Measurements from ENCODE around the gene TBXA2R.

DNA sequence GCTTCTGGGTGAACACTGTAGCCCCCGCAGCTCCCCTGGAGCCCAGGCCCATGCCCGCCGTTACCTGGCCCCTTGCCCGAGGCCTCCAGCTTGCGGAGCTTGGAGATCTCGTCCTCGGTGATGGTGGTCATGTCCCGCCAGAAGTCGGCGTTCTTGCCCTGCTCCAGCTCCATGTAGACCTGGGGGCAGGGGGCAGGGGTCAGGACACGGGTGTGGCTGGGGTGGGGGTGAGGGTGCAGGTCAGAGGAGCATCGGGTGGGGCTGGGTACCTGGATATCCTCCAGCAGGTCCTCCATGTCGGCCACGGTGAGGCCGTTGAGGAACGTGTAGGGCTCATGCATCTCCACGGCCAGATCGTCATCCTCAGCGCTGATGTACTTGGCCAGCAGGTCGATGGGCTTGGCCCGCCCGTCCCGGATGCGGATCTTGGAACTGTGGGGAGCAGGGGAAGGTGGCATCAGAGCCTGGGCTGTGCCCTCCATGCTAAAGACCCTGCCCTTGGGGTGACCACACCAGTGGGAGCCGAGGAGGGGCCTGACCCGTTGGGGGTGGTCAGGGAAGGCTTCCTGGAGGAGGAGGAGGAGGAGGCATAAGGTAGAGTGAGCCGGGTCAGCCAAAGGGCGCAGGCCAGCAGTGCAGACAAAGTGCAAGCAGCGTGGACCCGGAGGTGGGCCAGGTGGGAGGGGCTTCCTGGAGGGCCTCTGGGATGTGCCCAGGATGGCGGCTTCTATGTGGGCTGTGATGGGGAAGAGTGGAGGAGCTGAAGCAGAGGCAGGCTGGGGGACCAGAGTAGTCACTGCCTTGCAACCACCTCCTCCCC lies 12.3 kb upstream of the TBXA2R start:
- TF ChIP-seq, protein P1, sequence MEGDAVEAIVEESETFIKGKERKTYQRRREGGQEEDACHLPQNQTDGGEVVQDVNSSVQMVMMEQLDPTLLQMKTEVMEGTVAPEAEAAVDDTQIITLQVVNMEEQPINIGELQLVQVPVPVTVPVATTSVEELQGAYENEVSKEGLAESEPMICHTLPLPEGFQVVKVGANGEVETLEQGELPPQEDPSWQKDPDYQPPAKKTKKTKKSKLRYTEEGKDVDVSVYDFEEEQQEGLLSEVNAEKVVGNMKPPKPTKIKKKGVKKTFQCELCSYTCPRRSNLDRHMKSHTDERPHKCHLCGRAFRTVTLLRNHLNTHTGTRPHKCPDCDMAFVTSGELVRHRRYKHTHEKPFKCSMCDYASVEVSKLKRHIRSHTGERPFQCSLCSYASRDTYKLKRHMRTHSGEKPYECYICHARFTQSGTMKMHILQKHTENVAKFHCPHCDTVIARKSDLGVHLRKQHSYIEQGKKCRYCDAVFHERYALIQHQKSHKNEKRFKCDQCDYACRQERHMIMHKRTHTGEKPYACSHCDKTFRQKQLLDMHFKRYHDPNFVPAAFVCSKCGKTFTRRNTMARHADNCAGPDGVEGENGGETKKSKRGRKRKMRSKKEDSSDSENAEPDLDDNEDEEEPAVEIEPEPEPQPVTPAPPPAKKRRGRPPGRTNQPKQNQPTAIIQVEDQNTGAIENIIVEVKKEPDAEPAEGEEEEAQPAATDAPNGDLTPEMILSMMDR (IDR thresholded peaks at IDR 0.05): peak in 1 of 3 experiments; percentile 8
- TF ChIP-seq EP300 (IDR thresholded peaks at IDR 0.05) (no peak), POLR2A (IDR thresholded peaks at IDR 0.05; ENCODE audit: low read depth) (no peak), POLR2AphosphoS5 (IDR thresholded peaks at IDR 0.05) (no peak)
